Kidney (tissue), 14 donors: ENCODE data around the gene RBM10. TPM values are rescaled to one million over a fixed set of nuclear protein-coding genes. Genes with fewer than 3 reads are reported as not detected.

ENCODE experiments used
- DNase-seq, 5 donors: peaks; one replicate each; pipeline ENCODE4 v3.0.0-alpha.2; 2013 to 2020
- FAIRE-seq: peaks from 2 replicates; lab custom pipeline; 2012; peaks lifted over from hg19 to GRCh38; lab: Jason Lieb, UNC
- H3K27ac ChIP-seq, 2 donors: one replicate each; pipeline ENCODE4 v1.7.0; 2013; ENCODE audit warnings: low read depth in 2 of 2, low read length in 2 of 2, inconsistent platforms in 1 of 2
- H3K27me3 ChIP-seq: one replicate; pipeline ENCODE4 v1.7.1; 2013; ENCODE audit warnings: low read length, inconsistent platforms; ENCODE audit not compliant: control insufficient read depth, insufficient read depth
- H3K36me3 ChIP-seq, 3 donors: one replicate each; pipeline versions ENCODE4 v1.7.0 to v1.7.1; 2013; ENCODE audit warnings: low read length in 3 of 3, control low read depth in 1 of 3, inconsistent platforms in 1 of 3; ENCODE audit not compliant: insufficient read depth in 3 of 3, control insufficient read depth in 2 of 3
- H3K4me1 ChIP-seq, 3 donors: one replicate each; pipeline versions ENCODE4 v1.7.0 to v1.7.1; 2013; ENCODE audit warnings: low read length in 3 of 3, inconsistent platforms in 1 of 3, low read depth in 1 of 3; ENCODE audit not compliant: control insufficient read depth in 2 of 3, insufficient read depth in 2 of 3
- H3K4me3 ChIP-seq, 3 donors: one replicate each; pipeline versions ENCODE4 v1.7.0 to v1.8.1; 2013; ENCODE audit warnings: low read length in 3 of 3, control low read depth in 1 of 3, inconsistent platforms in 1 of 3
- H3K9ac ChIP-seq, 3 donors: one replicate each; pipeline versions ENCODE4 v1.7.0 to v1.7.1; 2013; ENCODE audit warnings: low read length in 3 of 3, control low read depth in 1 of 3, inconsistent platforms in 1 of 3
- H3K9me3 ChIP-seq, 3 donors: one replicate each; pipeline versions ENCODE4 v1.7.0 to v1.7.1; 2013; ENCODE audit warnings: low read length in 3 of 3, control low read depth in 1 of 3, inconsistent platforms in 1 of 3; ENCODE audit not compliant: control insufficient read depth in 2 of 3, insufficient read depth in 1 of 3
- CTCF ChIP-seq: IDR thresholded peaks from 3 replicates; pipeline ENCODE4 v1.5.1; 2012; ENCODE audit warnings: mild to moderate bottlenecking, moderate library complexity, borderline replicate concordance; ENCODE audit not compliant: insufficient read depth; ENCODE audit errors: extremely low read depth
- intact Hi-C: fragments of 100-400 bp; cut with DNase I; formaldehyde crosslinking; loops from one replicate; pipeline ENCODE4 v1.11.1; 2022
- polyA plus RNA-seq: library from polyadenylated mRNA; stranded (reverse); fragments of 350-450 nt; fragmentation: Illumina TruSeq; extraction: RNeasy Lipid Tissue Mini Kit (QIAGEN cat#74804); gene quantifications from one replicate; pipeline ENCODE4 v1.2.3, GENCODE V29; 2014; ENCODE audit warnings: low read depth, low replicate concordance; ENCODE audit not compliant: insufficient read depth
- total RNA-seq: library from RNA; stranded (reverse); fragmentation: NEBNext Ultra II Directional; extraction: Animal tissue kit (Norgen Biotek cat#: 25700); gene quantifications from one replicate; pipeline ENCODE4 v1.2.1, GENCODE V29; 2021
- donor health status: control.
- donor health status: control.
- donor health status: control.
- donor health status: control.
- donor health status: control.
- donor health status: DM: yes; HTN: yes; CAD: no.
- donor health status: Normal renal cell carcinoma (clear cell type).

Gene RBM10
- total and polyA plus RNA-seq, 2 donors from 2014 or later: 27.5 to 31.7 TPM

- peaks cover 14 to 20% (median 14%) of the 10 kb centered on the region in 3 donors for H3K36me3 ChIP-seq
- H3K4me3 ChIP-seq: peak within 1 kb of the TSS; percentile 86 to 98 (median 93)
- intact Hi-C loops: no loop called here
- no peaks in the 10 kb centered on the region for H3K9me3 ChIP-seq
- H3K9ac ChIP-seq: peak within 1 kb of the TSS; percentile 80 to 98 (median 97)
- DNase-seq (peak; percentile 88 to 94 (median 92)), FAIRE-seq (no peak)
- peaks cover 4% of the 10 kb centered on the region for H3K27me3 ChIP-seq
- peaks cover 0 to 23% (median 12%) of the 10 kb centered on the region in 3 donors for H3K4me1 ChIP-seq
- H3K27ac ChIP-seq: peak within 1 kb of the TSS; percentile 98 to 99
- TF ChIP-seq CTCF: no peak
Measured at GRCh38 chrX:47218280-47218919, 73.4 kb downstream of the RBM10 start, which contains the start of gene CDK16. TSS of gene CDK16 (plus strand) at chrX:47218681. CDS start at chrX:47223558, 4,877 bp downstream.

GRCh38 chrX:47218920-47219815 is 74.1 kb downstream of the RBM10 start:
- no peak for FAIRE-seq
- Histone ChIP-seq H3K9ac (peak overlapping the region; percentile 69 to 97 (median 80)), H3K4me3 (peak overlapping the region; percentile 86 to 98 (median 93)), H3K36me3 (peaks cover 9 to 21% (median 11%) of the 10 kb centered on the region in 3 donors), H3K27ac (peak overlapping the region; percentile 98 to 99), H3K27me3 (peaks cover 4% of the 10 kb centered on the region), H3K4me1 (peaks cover 0 to 23% (median 12%) of the 10 kb centered on the region in 3 donors), H3K9me3 (no peaks in the 10 kb centered on the region)
- no peak for TF ChIP-seq CTCF
- peak; percentile 32 to 90 (median 52) for DNase-seq
- intact Hi-C loops: no loop called here

GRCh38 chrX:47221756-47222155 is 76.7 kb downstream of the RBM10 start:
- no peak overlapping the region for H3K27ac ChIP-seq
- no peak overlapping the region for H3K4me3 ChIP-seq
- no peak for TF ChIP-seq CTCF
- FAIRE-seq: no peak
- H3K4me1 ChIP-seq: peaks cover 0 to 20% (median 12%) of the 10 kb centered on the region in 3 donors
- intact Hi-C loops: no loop called here
- H3K9ac ChIP-seq: no peak overlapping the region
- DNase-seq: peak in 1 of 5 donors; percentile 41
- H3K9me3 ChIP-seq: no peaks in the 10 kb centered on the region
- peaks cover 5 to 31% (median 13%) of the 10 kb centered on the region in 3 donors for H3K36me3 ChIP-seq
- H3K27me3 ChIP-seq: peaks cover 4% of the 10 kb centered on the region
